Esophagus muscularis mucosa (tissue), 4 donors: ENCODE results near the gene AHSG. TPM values are rescaled to one million over a fixed set of nuclear protein-coding genes. Genes with fewer than 3 reads are reported as not detected.

Experiments
- DNase-seq: peaks from one replicate; pipeline ENCODE4 v3.0.0-alpha.2; 2017; ENCODE audit errors: extremely low spot score
- H3K27ac ChIP-seq, 4 donors: fragments of 200-600 bp; sonication (generic); replicated peaks in 1 of 4; 1 replicate in 3 of 4; 2 replicates in 1 of 4; pipeline ENCODE4 v1.5.1; 2016 to 2019; ENCODE audit warnings: mild to moderate bottlenecking in 1 of 4
- H3K27me3 ChIP-seq, 4 donors: fragments of 200-600 bp; sonication (generic); one replicate each; pipeline versions ENCODE4 v1.5.1 to v1.6.0; 2016 to 2019
- H3K36me3 ChIP-seq, 4 donors: fragments of 200-600 bp; sonication (generic); one replicate each; pipeline ENCODE4 v1.5.1; 2016 to 2019
- H3K4me1 ChIP-seq, 4 donors: fragments of 200-600 bp; sonication (generic); one replicate each; pipeline ENCODE4 v1.5.1; 2016 to 2019
- H3K4me3 ChIP-seq, 4 donors: fragments of 200-600 bp; sonication (generic); 1 replicate in 2 of 4; 2 replicates in 2 of 4; pipeline ENCODE4 v1.5.1; 2016 to 2019; ENCODE audit warnings: mild to moderate bottlenecking in 4 of 4, moderate library complexity in 1 of 4
- H3K9me3 ChIP-seq, 4 donors: fragments of 200-600 bp; sonication (generic); 1 replicate in 3 of 4; 2 replicates in 1 of 4; pipeline ENCODE4 v1.5.1; 2016 to 2019
- CTCF ChIP-seq, 3 experiments: fragments of 200-600 bp in 2 of 3; fragments of 450-650 bp in 1 of 3; sonication (generic) in 2 of 3; IDR thresholded peaks; one replicate each; pipeline ENCODE4 v1.5.1; 2017 to 2019; ENCODE audit warnings: antibody characterized with exemption in 3 of 3, mild to moderate bottlenecking in 2 of 3, moderate library complexity in 1 of 3
- EP300 ChIP-seq: sonication (generic); formaldehyde crosslinking; IDR thresholded peaks from one replicate; pipeline ENCODE4 v1.6.1; 2017; ENCODE audit warnings: antibody characterized with exemption
- POLR2A ChIP-seq: fragments of 450-650 bp; IDR thresholded peaks from one replicate; pipeline ENCODE4 v1.6.1; 2017; ENCODE audit warnings: antibody characterized with exemption, moderate library complexity, mild to moderate bottlenecking, low read depth
- POLR2AphosphoS5 ChIP-seq, 2 donors: sonication (generic); formaldehyde crosslinking; IDR thresholded peaks; one replicate each; pipeline ENCODE4 v1.6.1; 2017; ENCODE audit warnings: antibody characterized with exemption in 2 of 2
- WGBS: methylation state at CpG from one replicate; pipeline ENCODE4 v1.1.5; 2018; 5-methylcytosine and 5-hydroxymethylcytosine counted together
- intact Hi-C: fragments of 100-400 bp; cut with DNase I; formaldehyde crosslinking; loops from one replicate; pipeline ENCODE4 v1.15.1; 2023
- total RNA-seq, 4 donors: library from RNA; depleted of rRNA; stranded (reverse); fragments of >200 nt; gene quantifications; one replicate each; pipeline versions ENCODE4 v1.1.0 to v1.2.1, GENCODE V29; 2016

The AHSG gene
- total RNA-seq, 4 donors from 2014 or later: not detected

DNA sequence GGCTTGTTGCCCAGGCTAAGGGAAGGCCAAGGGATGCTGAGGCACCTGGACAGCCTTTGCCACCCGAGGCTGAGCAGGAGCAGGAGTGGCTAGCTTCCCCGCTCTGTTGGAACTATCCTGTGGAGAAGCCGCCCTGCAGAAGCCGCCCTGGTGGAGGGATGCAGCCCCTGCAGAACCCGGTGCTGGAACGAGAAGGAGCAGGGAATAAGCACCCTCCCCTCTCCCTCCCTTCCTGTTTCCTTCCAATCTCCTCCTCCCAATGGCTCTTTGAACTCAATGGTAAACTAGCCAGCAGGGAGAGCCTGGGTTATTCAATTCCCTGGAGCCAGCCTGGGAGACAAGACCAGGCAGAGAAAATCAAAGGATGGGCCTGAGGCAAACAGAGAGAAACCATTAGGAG is 41.1 kb downstream of the AHSG start:
- H3K4me1 ChIP-seq: no peaks in the 10 kb centered on the region
- no peaks in the 10 kb centered on the region for H3K36me3 ChIP-seq
- intact Hi-C loops: no loop called here
- no peak overlapping the region for H3K27ac ChIP-seq
- no peaks in the 10 kb centered on the region for H3K9me3 ChIP-seq
- H3K27me3 ChIP-seq: peaks cover 0 to 6% (median 0%) of the 10 kb centered on the region in 4 donors
- TF ChIP-seq POLR2AphosphoS5 (IDR thresholded peaks at IDR 0.05) (no peak), CTCF (IDR thresholded peaks at IDR 0.05) (no peak), EP300 (no peak), POLR2A (no peak)
- DNase-seq: no peak
- no peak overlapping the region for H3K4me3 ChIP-seq
- 38% methylated on average over 6 of the region's 6 CpGs for WGBS

DNA sequence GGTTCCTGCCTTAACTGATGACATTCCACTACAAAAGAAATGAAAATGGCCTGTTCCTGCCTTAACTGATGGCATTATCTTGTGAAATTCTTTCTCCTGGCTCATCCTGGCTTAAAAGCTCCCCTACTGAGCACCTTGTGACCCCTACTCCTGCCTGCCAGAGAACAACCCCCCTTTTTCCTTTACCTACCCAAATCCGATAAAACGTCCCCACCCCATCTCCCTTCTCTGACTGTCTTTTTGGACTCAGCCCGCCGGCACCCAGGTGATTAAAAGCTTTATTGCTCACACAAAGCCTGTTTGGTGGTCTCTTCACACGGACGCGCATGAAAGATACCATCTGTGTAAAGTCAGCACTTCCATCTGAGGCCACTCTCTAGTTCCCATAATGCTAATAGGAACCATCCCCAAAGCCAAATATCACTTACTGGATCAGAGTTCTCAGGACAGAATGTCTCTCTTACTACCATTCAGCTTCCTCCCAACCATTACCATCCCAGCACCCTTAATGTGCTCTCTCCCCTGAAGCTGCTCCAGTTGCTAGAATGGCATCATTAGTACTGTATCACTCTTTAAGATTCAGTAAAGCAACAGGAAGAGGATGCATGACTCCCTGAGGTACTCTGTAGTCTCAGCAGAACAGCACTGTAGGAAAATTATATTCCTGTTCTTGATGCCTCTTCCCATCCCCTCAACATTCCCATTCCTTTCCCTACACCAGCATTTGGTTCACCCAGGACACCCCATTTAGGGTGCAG is 50.7 kb downstream of the AHSG start:
- Histone ChIP-seq H3K4me3 (no peak overlapping the region), H3K4me1 (no peaks in the 10 kb centered on the region), H3K27ac (no peak overlapping the region), H3K9me3 (no peaks in the 10 kb centered on the region), H3K27me3 (peaks cover 0 to 32% (median 0%) of the 10 kb centered on the region in 4 donors), H3K36me3 (no peaks in the 10 kb centered on the region)
- 25% methylated on average over 7 of the region's 7 CpGs for WGBS
- TF ChIP-seq CTCF (IDR thresholded peaks at IDR 0.05): no peak
- TF ChIP-seq POLR2AphosphoS5 (IDR thresholded peaks at IDR 0.05): no peak
- TF ChIP-seq POLR2A: no peak
- TF ChIP-seq EP300: no peak
- DNase-seq: no peak
- intact Hi-C loops: no loop called here

- Histone ChIP-seq H3K36me3 (no peaks in the 10 kb centered on the region), H3K27ac (no peak overlapping the region), H3K9me3 (no peaks in the 10 kb centered on the region), H3K4me1 (no peaks in the 10 kb centered on the region), H3K4me3 (no peak overlapping the region), H3K27me3 (peaks cover 0 to 32% (median 0%) of the 10 kb centered on the region in 4 donors)
- intact Hi-C loops: no loop called here
- no peak for DNase-seq
- TF ChIP-seq EP300 (no peak), POLR2AphosphoS5 (IDR thresholded peaks at IDR 0.05) (no peak), CTCF (IDR thresholded peaks at IDR 0.05) (no peak), POLR2A (no peak)
Measured at GRCh38 chr3:186664119-186664495, 51.2 kb downstream of the AHSG start.

GRCh38 chr3:186664506-186664905 is 51.6 kb downstream of the AHSG start:
- Histone ChIP-seq H3K27ac (no peak overlapping the region), H3K36me3 (no peaks in the 10 kb centered on the region), H3K4me3 (no peak overlapping the region), H3K9me3 (no peaks in the 10 kb centered on the region), H3K27me3 (peaks cover 0 to 32% (median 0%) of the 10 kb centered on the region in 4 donors), H3K4me1 (no peaks in the 10 kb centered on the region)
- DNase-seq: no peak
- WGBS: 40% methylated on average over 4 of the region's 4 CpGs
- TF ChIP-seq POLR2A (no peak), CTCF (IDR thresholded peaks at IDR 0.05) (no peak), EP300 (no peak), POLR2AphosphoS5 (IDR thresholded peaks at IDR 0.05) (no peak)
- intact Hi-C loops: no loop called here
